ENCODE measurements around the gene LIPE. TPM values are rescaled to one million over a fixed set of nuclear protein-coding genes. Genes with fewer than 3 reads are reported as not detected.

The LIPE gene
- polyA plus RNA-seq, 1 donor from 2014 or later = 19.1 TPM

DNA sequence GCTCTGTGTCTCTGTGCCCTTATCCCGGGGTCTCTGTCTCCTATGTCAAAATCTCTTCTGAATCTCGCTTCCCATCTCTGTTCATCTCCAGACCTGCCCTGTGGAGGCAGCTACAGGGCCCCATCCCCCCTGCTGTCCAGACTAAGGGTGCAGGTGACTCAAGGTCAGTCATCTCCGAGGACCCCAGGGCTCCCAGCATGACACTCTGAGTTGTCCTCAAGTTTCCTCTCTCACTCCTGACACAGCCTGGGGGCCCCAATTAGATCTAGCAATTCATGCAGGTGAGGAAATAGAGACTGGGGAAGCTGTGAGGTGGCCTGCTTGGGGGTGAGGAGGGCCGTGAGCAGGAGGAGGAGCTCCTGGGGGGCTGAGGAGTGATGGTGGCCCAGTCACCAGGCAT is 35.0 kb downstream of the LIPE start:
- no peaks in the 10 kb centered on the region for H3K36me3 ChIP-seq (ENCODE audit: insufficient read depth, low read length)
- H3K9me3 ChIP-seq (ENCODE audit: low read length) = no peaks in the 10 kb centered on the region
- TF ChIP-seq TAF1 (IDR thresholded peaks at IDR 0.05; ENCODE audit: low read depth) = no peak
- peaks cover 4% of the 10 kb centered on the region for H3K27me3 ChIP-seq (ENCODE audit: insufficient read depth, low read depth, low read length)
- H3F3A ChIP-seq (ENCODE audit: insufficient read depth, low read length, poor library complexity, severe bottlenecking) = no peaks in the 10 kb centered on the region
- no peak overlapping the region for H2AFZ ChIP-seq (ENCODE audit: low read depth, low read length)
- H3K79me2 ChIP-seq (replicated peaks; ENCODE audit: insufficient read depth, low read length) = no peaks in the 10 kb centered on the region
- no peaks in the 10 kb centered on the region for H3K9me2 ChIP-seq (ENCODE audit: insufficient read depth, low read length)
- no peaks in the 10 kb centered on the region for H4K20me1 ChIP-seq (ENCODE audit: insufficient read depth)
- H3K9ac ChIP-seq (ENCODE audit: low read length) = no peak overlapping the region
- H3K4me3 ChIP-seq (ENCODE audit: low read length) = no peak overlapping the region
- H3K27ac ChIP-seq (ENCODE audit: low read length) = no peak overlapping the region
- H3K4me2 ChIP-seq (ENCODE audit: low read length) = no peak overlapping the region

DNA sequence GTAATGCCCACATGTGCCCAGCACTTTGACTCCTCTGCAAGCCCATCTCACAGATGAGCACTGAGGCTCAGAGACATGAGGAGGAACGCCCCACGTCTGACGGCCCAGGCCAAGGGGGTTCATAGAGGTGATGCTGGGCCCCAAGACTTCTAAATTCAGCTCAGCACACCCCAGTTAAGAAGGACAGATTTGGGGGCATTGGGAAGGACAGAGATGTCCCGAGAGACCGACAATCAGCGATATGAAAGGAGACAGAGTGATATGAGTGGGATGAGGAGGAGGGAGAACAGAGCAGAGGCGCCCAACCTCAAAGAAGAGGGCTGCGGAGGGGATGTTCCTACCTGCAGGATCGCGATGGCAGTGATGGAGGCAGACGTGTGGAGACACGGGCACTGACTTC is 37.3 kb downstream of the LIPE start, which contains the start of gene CNFN:
Gene CNFN, minus strand, starts transcription at position 399 of the 400 bp plus-strand sequence. CDS start 1,260 bp downstream, outside the sequence.
- Histone ChIP-seq H3F3A (ENCODE audit: insufficient read depth, low read length, poor library complexity, severe bottlenecking) (no peaks in the 10 kb centered on the region), H3K9me3 (ENCODE audit: low read length) (no peaks in the 10 kb centered on the region), H3K79me2 (replicated peaks; ENCODE audit: insufficient read depth, low read length) (no peaks in the 10 kb centered on the region), H4K20me1 (ENCODE audit: insufficient read depth) (no peaks in the 10 kb centered on the region), H3K4me3 (ENCODE audit: low read length) (no peak within 1 kb of the TSS), H3K9me2 (ENCODE audit: insufficient read depth, low read length) (no peaks in the 10 kb centered on the region), H3K27ac (ENCODE audit: low read length) (no peak within 1 kb of the TSS), H3K9ac (ENCODE audit: low read length) (no peak within 1 kb of the TSS), H2AFZ (ENCODE audit: low read depth, low read length) (no peak within 1 kb of the TSS), H3K27me3 (ENCODE audit: insufficient read depth, low read depth, low read length) (peaks cover 10% of the 10 kb centered on the region), H3K4me2 (ENCODE audit: low read length) (no peak within 1 kb of the TSS), H3K36me3 (ENCODE audit: insufficient read depth, low read length) (no peaks in the 10 kb centered on the region)
- TF ChIP-seq, protein P1, sequence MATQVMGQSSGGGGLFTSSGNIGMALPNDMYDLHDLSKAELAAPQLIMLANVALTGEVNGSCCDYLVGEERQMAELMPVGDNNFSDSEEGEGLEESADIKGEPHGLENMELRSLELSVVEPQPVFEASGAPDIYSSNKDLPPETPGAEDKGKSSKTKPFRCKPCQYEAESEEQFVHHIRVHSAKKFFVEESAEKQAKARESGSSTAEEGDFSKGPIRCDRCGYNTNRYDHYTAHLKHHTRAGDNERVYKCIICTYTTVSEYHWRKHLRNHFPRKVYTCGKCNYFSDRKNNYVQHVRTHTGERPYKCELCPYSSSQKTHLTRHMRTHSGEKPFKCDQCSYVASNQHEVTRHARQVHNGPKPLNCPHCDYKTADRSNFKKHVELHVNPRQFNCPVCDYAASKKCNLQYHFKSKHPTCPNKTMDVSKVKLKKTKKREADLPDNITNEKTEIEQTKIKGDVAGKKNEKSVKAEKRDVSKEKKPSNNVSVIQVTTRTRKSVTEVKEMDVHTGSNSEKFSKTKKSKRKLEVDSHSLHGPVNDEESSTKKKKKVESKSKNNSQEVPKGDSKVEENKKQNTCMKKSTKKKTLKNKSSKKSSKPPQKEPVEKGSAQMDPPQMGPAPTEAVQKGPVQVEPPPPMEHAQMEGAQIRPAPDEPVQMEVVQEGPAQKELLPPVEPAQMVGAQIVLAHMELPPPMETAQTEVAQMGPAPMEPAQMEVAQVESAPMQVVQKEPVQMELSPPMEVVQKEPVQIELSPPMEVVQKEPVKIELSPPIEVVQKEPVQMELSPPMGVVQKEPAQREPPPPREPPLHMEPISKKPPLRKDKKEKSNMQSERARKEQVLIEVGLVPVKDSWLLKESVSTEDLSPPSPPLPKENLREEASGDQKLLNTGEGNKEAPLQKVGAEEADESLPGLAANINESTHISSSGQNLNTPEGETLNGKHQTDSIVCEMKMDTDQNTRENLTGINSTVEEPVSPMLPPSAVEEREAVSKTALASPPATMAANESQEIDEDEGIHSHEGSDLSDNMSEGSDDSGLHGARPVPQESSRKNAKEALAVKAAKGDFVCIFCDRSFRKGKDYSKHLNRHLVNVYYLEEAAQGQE (IDR thresholded peaks at IDR 0.05; ENCODE audit: borderline replicate concordance) = no peak
- TF ChIP-seq EZH2 (IDR thresholded peaks at IDR 0.05; ENCODE audit: borderline replicate concordance, insufficient read depth, low read length, poor library complexity, severe bottlenecking) (no peak), POLR2AphosphoS5 (IDR thresholded peaks at IDR 0.05) (no peak), TAF1 (IDR thresholded peaks at IDR 0.05; ENCODE audit: low read depth) (no peak), RAD21 (conservative IDR thresholded peaks at IDR 0.05) (no peak), EP300 (conservative IDR thresholded peaks at IDR 0.05; ENCODE audit: poor library complexity, severe bottlenecking) (no peak)

DNA sequence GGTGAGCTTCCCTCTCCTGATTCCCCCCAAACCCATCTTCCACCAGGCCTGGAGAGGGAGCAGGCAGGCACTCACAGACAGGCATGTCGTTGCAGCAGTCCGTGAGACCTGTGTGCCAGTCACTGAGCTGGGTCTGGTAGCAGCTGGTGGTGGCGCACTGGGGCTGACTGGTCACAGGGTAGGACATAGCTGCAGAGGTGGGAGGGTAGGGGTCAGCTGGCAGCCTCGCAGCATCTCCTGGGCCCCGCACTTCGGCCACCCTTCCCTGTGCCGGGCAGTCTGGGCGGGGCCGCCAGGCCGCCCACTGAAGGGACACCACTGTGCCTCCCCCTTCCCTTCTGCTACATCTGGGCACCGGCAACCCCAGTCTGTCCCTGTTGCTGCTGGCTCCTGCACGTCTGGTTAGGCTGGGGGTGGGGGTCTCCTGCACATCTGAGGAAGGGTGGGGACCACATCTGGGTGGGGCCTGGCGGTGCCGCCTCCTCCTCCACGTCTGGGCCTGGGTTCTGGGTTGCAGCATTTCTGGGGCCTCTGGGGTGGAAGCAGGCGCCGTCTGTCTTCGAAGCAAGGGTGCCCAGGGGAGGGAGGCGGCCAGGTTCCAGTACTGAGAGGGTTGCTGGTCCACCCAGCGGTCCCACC is 38.2 kb downstream of the LIPE start:
- Histone ChIP-seq H3K27ac (ENCODE audit: low read length) (no peak overlapping the region), H4K20me1 (ENCODE audit: insufficient read depth) (no peaks in the 10 kb centered on the region), H3K9me3 (ENCODE audit: low read length) (no peaks in the 10 kb centered on the region), H3K4me2 (ENCODE audit: low read length) (no peak overlapping the region), H3K36me3 (ENCODE audit: insufficient read depth, low read length) (no peaks in the 10 kb centered on the region), H3K4me3 (ENCODE audit: low read length) (no peak overlapping the region), H3K27me3 (ENCODE audit: insufficient read depth, low read depth, low read length) (peaks cover 10% of the 10 kb centered on the region), H3F3A (ENCODE audit: insufficient read depth, low read length, poor library complexity, severe bottlenecking) (no peaks in the 10 kb centered on the region), H2AFZ (ENCODE audit: low read depth, low read length) (no peak overlapping the region), H3K9ac (ENCODE audit: low read length) (no peak overlapping the region), H3K79me2 (replicated peaks; ENCODE audit: insufficient read depth, low read length) (no peaks in the 10 kb centered on the region), H3K9me2 (ENCODE audit: insufficient read depth, low read length) (no peaks in the 10 kb centered on the region)
- TF ChIP-seq, protein P2, sequence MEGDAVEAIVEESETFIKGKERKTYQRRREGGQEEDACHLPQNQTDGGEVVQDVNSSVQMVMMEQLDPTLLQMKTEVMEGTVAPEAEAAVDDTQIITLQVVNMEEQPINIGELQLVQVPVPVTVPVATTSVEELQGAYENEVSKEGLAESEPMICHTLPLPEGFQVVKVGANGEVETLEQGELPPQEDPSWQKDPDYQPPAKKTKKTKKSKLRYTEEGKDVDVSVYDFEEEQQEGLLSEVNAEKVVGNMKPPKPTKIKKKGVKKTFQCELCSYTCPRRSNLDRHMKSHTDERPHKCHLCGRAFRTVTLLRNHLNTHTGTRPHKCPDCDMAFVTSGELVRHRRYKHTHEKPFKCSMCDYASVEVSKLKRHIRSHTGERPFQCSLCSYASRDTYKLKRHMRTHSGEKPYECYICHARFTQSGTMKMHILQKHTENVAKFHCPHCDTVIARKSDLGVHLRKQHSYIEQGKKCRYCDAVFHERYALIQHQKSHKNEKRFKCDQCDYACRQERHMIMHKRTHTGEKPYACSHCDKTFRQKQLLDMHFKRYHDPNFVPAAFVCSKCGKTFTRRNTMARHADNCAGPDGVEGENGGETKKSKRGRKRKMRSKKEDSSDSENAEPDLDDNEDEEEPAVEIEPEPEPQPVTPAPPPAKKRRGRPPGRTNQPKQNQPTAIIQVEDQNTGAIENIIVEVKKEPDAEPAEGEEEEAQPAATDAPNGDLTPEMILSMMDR (IDR thresholded peaks at IDR 0.05; ENCODE audit: poor library complexity, severe bottlenecking) = no peak
- no peak for TF ChIP-seq RAD21 (conservative IDR thresholded peaks at IDR 0.05)
- TF ChIP-seq TAF1 (IDR thresholded peaks at IDR 0.05; ENCODE audit: low read depth) = no peak
- no peak for TF ChIP-seq SMC3 (conservative IDR thresholded peaks at IDR 0.05; ENCODE audit: poor library complexity)
- TF ChIP-seq, protein P1 (IDR thresholded peaks at IDR 0.05; ENCODE audit: borderline replicate concordance) = no peak
- TF ChIP-seq EP300 (conservative IDR thresholded peaks at IDR 0.05; ENCODE audit: poor library complexity, severe bottlenecking) = no peak
- TF ChIP-seq EZH2 (IDR thresholded peaks at IDR 0.05; ENCODE audit: borderline replicate concordance, insufficient read depth, low read length, poor library complexity, severe bottlenecking) = no peak
- TF ChIP-seq POLR2AphosphoS5 (IDR thresholded peaks at IDR 0.05) = no peak
- TF ChIP-seq MXI1 (conservative IDR thresholded peaks at IDR 0.05; ENCODE audit: poor library complexity, severe bottlenecking) = no peak

Measured in neural cell (in vitro differentiated cells).